ENCODE measurements around the gene FGD3. TPM values are rescaled to one million over a fixed set of nuclear protein-coding genes. Genes with fewer than 3 reads are reported as not detected.

Gene FGD3
- total and polyA plus RNA-seq, 2 experiments from 2014 or later = 5.8 to 6.5 TPM

DNA sequence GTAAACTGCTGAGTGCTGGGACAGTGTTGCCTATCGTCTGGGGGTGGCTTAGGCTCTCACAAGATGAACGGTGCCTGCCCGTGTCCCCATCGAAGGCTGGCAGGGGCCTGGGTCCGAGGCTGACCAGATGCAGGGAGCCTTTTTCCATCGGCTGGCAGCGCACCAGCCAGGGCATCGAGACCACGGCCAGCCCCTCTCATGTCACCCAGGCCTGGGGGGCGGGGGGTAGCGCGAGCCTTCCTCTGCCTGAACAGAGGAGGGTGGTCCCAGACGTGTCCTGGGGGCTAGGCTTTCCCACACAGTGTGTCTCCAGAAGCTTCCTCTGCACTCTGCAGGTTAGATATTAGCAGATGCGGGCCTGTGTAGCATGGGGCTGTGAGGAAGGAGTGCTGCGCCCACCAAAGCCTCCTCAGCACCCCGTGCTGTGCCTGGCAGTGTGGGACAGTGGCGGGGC, 17.3 kb downstream of the FGD3 start:
- Histone ChIP-seq H3K4me2 (no peak overlapping the region), H3K9me2 (replicated peaks; ENCODE audit: insufficient read depth) (no peaks in the 10 kb centered on the region), H2AFZ (no peak overlapping the region), H3K79me2 (no peaks in the 10 kb centered on the region), H3K27me3 (no peaks in the 10 kb centered on the region), H3K27ac (no peak overlapping the region), H4K20me1 (ENCODE audit: insufficient read depth, poor library complexity, severe bottlenecking) (no peaks in the 10 kb centered on the region), H3K4me3 (no peak overlapping the region), H3K9me3 (ENCODE audit: low read depth) (no peaks in the 10 kb centered on the region), H3K4me1 (ENCODE audit: insufficient read depth) (peaks cover 7% of the 10 kb centered on the region), H3K36me3 (replicated peaks; ENCODE audit: insufficient read depth, low read depth) (no peaks in the 10 kb centered on the region)
- TF ChIP-seq EZH2phosphoT487 (IDR thresholded peaks at IDR 0.05; ENCODE audit: low read depth, severe bottlenecking, unreplicated experiment) = no peak
- no peak for TF ChIP-seq EZH2 (IDR thresholded peaks at IDR 0.05; ENCODE audit: borderline replicate concordance)
- TF ChIP-seq, protein P1, sequence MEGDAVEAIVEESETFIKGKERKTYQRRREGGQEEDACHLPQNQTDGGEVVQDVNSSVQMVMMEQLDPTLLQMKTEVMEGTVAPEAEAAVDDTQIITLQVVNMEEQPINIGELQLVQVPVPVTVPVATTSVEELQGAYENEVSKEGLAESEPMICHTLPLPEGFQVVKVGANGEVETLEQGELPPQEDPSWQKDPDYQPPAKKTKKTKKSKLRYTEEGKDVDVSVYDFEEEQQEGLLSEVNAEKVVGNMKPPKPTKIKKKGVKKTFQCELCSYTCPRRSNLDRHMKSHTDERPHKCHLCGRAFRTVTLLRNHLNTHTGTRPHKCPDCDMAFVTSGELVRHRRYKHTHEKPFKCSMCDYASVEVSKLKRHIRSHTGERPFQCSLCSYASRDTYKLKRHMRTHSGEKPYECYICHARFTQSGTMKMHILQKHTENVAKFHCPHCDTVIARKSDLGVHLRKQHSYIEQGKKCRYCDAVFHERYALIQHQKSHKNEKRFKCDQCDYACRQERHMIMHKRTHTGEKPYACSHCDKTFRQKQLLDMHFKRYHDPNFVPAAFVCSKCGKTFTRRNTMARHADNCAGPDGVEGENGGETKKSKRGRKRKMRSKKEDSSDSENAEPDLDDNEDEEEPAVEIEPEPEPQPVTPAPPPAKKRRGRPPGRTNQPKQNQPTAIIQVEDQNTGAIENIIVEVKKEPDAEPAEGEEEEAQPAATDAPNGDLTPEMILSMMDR (IDR thresholded peaks at IDR 0.05; ENCODE audit: poor library complexity) = no peak
- WGBS (ENCODE audit: low lambda C conversion rate, missing lambda C conversion rate) = 87% methylated on average over 16 of the region's 17 CpGs
- DNase-seq (ENCODE audit: low spot score) = no peak

DNA sequence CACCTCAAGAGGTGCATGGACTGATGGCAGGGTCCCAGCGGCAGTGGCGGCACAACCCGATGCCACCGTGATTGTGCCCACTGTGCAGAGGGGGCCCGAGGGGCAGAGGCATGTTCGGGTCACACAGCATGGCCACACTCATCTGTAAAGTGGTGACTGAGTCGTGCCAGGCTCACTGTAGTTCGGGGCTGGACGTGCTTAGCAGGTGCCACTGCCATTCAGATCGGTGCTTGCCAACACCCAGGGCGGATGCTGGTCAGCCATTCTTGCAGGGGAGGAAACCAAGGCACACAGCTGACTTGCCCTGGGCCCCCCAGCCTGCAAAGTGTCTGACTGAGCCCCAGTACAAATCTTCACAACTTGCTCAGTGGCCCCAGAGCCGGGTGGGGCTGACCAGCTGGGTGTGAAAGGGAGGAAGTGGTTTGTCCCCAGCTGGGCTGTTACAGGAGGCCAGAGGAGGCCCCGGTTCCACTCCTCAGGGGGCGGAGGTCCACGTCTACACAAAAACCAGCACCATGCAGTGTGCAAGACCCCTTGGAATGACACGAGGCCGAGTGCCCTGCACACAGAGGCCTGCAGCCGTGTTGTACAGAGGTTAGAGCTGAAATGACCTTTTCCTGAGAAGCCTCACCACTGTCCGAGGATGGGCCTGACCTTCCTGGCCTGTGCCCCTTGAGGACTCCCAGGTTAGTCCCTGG, 17.9 kb downstream of the FGD3 start:
- Histone ChIP-seq H4K20me1 (ENCODE audit: insufficient read depth, poor library complexity, severe bottlenecking) (no peaks in the 10 kb centered on the region), H2AFZ (no peak overlapping the region), H3K36me3 (replicated peaks; ENCODE audit: insufficient read depth, low read depth) (no peaks in the 10 kb centered on the region), H3K27me3 (no peaks in the 10 kb centered on the region), H3K9me2 (replicated peaks; ENCODE audit: insufficient read depth) (no peaks in the 10 kb centered on the region), H3K4me3 (no peak overlapping the region), H3K4me2 (no peak overlapping the region), H3K79me2 (no peaks in the 10 kb centered on the region), H3K4me1 (ENCODE audit: insufficient read depth) (peaks cover 7% of the 10 kb centered on the region), H3K9me3 (ENCODE audit: low read depth) (no peaks in the 10 kb centered on the region), H3K27ac (no peak overlapping the region)
- 77% methylated on average over 19 of the region's 19 CpGs for WGBS (ENCODE audit: low lambda C conversion rate, missing lambda C conversion rate)
- no peak for DNase-seq (ENCODE audit: low spot score)
- TF ChIP-seq EZH2phosphoT487 (IDR thresholded peaks at IDR 0.05; ENCODE audit: low read depth, severe bottlenecking, unreplicated experiment) (no peak), EZH2 (IDR thresholded peaks at IDR 0.05; ENCODE audit: borderline replicate concordance) (no peak)
- TF ChIP-seq, protein P1 (IDR thresholded peaks at IDR 0.05; ENCODE audit: poor library complexity) = no peak

DNA sequence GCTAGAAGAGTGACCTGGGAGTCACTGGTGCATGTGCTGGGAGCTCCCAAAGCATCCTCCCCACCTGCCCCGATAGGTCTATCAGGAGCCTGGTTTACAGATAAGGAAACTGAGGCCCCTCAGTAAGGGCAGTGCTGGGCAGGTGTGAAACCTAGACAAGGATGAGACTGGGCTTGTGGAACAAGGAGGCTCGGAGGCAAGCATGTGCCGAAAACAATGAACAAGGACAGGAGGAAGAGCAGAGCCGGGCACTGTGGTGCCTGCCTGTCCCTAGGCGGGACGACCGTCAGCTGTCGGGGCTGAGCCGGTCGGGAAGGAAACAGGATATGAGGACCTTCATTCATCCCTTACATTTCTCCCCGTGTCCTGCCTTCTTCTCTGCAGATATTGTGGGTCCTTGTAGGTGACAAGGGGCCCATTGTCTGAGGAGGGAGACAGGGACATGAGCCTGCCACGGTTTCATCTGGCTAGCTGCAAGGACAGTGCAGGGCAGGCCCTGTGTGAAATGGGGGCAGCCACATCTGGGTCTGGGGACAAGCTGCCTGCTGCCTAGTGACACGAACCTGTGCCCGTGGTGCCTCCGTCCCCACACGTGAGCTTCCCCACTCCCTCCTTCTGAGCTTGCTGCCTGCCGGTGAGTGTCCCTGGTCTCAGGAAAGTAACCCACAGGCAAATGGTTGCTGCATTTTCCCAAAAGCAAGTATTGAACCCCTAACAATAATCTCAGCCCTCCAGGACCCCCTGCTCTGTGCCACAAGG, 18.6 kb downstream of the FGD3 start:
- Histone ChIP-seq H3K27ac (no peak overlapping the region), H3K4me2 (no peak overlapping the region), H3K4me3 (no peak overlapping the region), H3K4me1 (ENCODE audit: insufficient read depth) (peaks cover 7% of the 10 kb centered on the region), H3K27me3 (no peaks in the 10 kb centered on the region), H3K36me3 (replicated peaks; ENCODE audit: insufficient read depth, low read depth) (no peaks in the 10 kb centered on the region), H4K20me1 (ENCODE audit: insufficient read depth, poor library complexity, severe bottlenecking) (no peaks in the 10 kb centered on the region), H3K79me2 (no peaks in the 10 kb centered on the region), H3K9me3 (ENCODE audit: low read depth) (no peaks in the 10 kb centered on the region), H3K9me2 (replicated peaks; ENCODE audit: insufficient read depth) (no peaks in the 10 kb centered on the region), H2AFZ (no peak overlapping the region)
- WGBS (ENCODE audit: low lambda C conversion rate, missing lambda C conversion rate) = 88% methylated on average over 17 of the region's 17 CpGs
- no peak for DNase-seq (ENCODE audit: low spot score)
- TF ChIP-seq EZH2phosphoT487 (IDR thresholded peaks at IDR 0.05; ENCODE audit: low read depth, severe bottlenecking, unreplicated experiment) (no peak), EZH2 (IDR thresholded peaks at IDR 0.05; ENCODE audit: borderline replicate concordance) (no peak)
- TF ChIP-seq, protein P1 (IDR thresholded peaks at IDR 0.05; ENCODE audit: poor library complexity) = no peak
